Dedifferentiated amniotic fluid mesenchymal stem cell (primary cell): ENCODE data around the gene KHDRBS2.
"Not testable (repeated sequence)": the region's sequence is repeated elsewhere in the genome, so short reads cannot be mapped to it uniquely, and the experiment has no call there.

Experiments used
- DNase-seq: peaks from one replicate; pipeline ENCODE4 v3.0.0-alpha.2; 2016; ENCODE audit errors: extremely low spot score

Gene KHDRBS2

DNA sequence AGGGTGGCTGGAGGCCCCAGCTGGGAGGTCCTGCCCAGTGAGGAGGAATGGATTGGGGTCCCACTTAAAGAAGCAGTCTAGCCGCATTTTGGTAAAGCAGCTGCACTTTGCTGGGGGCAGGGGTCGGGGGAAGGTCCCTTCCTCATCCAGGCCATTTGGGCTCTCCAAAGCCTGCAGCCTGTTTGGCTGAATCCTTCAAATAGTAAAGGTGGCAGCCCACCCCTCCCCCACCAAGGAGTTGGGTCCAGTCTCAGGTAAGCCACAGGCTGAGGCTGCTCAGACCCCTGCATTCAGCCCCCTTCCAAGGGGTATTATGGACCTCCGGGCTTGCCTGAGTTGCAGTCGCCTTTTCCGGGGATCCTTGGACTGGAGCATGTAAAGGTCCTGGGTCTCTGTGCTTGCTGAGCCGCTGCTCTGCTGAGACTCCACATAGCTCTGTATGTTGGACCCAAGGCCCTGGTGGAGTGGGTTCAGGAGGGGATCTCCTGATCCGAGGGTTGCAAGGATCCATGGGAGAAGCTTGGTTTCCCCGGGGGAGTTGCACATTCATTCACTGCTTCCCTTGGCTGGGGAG lies 417.4 kb downstream of the KHDRBS2 start:
- DNase-seq = no peak

DNA sequence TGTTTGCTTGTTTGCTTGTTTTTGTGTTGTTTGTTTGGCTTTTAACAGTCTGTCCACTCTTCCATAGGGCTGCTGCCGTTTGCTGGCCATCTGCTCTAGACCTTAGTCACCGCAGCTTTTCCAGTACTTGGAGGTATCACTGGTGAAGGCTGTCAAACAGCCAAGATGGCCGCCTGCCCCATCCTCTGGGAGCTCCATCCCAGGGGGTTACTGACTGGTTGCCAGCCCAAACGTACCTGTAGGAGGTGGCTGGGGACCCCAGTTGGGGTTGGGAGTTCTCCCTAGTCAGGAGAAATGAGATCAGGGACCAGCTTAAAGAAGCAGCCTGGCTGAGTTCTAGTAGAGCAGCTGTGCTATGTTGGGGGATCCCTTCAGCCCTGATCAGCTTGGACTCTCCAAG lies 418.4 kb downstream of the KHDRBS2 start:
- no peak for DNase-seq

DNA sequence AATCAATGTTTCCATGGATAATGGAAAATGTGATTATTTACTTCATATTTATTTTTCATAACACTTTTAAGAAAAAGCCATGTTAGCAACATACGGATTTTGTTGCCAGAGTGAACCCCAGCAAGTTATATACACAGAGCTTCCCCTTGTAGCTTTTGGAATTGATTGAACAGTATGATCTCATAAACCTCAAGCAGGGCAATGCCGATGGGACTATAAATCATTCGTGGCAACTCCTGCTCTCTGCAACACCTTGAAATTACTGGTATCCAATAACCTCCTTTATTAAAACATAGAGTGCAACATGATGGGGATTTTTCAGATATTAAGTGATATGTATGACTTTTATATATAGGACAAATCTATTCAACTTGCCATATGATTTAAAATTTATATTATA lies 428.5 kb downstream of the KHDRBS2 start:
- no peak for DNase-seq

GRCh38 chr6:61841958-61842357 lies 444.1 kb downstream of the KHDRBS2 start:
- no peak for DNase-seq

GRCh38 chr6:61835237-61835636 lies 450.8 kb downstream of the KHDRBS2 start:
- DNase-seq = no peak

DNA sequence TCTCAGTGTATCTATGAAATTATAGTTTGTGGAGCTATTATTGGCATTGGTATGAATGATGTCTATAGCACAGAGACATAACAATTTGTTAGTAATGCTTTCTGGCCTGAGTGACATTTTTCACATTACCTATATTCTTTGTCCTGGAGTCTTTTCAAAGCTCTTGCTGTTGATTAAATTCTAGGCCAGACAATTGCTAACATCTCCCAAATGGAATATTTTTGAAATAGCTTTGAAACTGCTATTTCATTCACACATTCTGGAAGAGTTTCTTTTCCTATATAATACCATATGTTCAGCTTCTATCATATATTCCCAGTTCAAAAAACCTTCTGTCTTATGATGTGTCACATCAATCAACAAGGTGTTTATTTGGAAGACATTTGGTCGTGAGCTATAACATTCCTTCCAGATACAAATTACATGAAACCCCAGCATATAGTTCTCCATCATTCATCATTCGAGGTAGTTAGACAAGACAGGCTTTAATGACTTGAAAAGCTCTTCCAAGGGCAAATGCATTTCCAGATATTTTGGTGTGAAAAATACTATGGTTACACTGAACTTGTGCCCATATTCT lies 452.8 kb downstream of the KHDRBS2 start:
- DNase-seq = no peak

DNA sequence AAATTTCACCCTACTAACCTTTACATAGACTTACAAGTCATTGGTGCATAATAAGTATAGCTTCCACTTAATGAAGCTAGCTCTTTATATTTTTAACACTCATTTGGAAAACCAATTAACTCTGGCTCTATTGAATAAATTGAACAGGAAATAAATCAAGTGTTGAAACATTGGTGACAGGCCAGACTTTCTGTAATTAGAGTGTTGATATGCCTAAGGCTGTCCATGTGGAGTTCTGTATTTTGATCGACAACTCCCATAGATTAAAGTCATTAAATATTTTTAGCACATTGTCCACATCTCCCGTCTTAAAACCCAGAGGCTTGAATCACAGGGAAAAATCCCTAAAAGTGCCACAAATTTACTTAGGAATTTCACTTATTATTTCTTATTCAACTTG lies 468.3 kb downstream of the KHDRBS2 start:
- DNase-seq = no peak

DNA sequence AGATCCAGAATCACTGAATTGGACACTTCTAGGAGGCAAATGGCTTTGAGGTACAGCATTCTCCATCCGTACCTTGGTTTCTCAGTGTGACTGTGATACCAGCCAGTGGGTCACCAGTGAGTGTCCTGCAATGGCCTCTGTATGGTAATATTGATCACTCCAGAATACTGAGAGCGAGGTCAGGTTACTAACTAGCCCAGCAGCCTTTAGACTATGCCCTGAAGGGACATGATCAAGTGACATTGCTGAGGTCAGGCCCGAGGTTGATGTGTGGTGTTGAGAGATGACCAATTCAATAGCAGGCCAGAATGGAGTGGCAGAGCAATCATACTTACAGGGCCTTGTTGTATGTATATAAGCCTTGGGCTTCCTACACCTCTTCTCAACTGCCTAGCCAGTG lies 476.0 kb downstream of the KHDRBS2 start:
- no peak for DNase-seq

DNA sequence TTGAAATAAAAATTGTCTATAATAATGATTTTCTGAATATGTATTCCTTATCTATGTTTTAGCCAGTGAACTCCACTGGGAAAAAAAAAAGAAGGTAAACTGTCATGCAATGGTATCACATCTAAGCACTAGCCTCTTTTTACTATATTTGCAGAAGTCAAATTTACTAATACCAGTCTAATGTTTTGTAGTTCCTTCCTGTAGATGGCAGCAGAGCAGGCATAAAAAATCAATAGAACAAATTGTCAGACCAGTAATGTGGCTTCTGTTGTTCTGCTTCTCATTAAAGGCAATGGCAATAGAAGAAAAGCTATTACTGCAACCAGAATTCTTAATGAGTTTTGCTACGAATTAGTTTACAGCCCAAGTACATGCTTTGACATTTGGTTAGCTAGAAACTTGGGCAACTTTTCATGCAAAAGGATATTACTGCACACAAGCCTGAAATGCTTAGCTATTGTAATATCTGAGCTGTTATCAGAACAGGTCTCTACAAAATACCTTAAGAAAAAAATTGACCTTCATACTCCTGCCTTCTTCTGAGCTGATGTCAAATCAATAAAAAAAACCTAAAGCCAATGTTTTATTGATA lies 476.9 kb downstream of the KHDRBS2 start:
- DNase-seq = peak; percentile 24

- DNase-seq = no peak
These were observed 498.0 kb downstream of the KHDRBS2 start for GRCh38 chr6:61787998-61788397.

DNA sequence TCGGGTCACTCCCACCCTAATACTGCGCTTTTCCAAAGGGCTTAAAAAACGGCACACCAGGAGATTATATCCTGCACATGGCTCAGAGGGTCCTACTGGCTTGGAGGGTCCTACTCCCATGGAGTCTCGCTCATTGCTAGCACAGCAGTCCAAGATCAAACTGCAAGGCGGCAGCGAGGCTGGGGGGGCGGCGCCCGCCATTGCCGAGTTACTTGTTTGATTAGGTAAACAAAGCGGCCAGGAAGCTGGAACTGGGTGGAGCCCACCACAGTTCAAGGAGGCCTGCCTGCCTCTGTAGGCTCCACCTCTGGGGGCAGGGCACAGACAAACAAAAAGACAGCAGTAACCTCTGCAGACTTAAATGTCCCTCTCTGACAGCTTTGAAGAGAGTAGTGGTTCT lies 516.6 kb downstream of the KHDRBS2 start:
- not testable (repeated sequence) for DNase-seq

DNA sequence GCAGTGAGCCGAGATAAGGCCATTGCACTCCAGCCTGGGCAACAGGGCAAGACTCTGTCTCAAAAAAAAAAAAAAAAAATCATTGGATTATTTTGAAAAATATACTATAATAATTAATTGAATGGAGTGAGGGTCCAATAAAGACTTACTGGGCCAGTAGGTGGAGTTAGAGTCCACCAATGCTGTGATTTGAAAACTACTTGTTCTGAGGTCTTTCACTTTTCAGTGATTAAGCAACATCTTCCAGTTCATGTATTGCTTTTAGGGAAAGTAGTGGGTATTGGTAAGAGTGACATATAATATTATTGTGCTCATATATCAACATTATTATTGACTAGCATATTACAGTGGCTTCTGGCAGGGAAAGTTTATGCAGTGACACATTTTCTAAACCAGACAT lies 530.3 kb downstream of the KHDRBS2 start:
- DNase-seq = no peak

DNA sequence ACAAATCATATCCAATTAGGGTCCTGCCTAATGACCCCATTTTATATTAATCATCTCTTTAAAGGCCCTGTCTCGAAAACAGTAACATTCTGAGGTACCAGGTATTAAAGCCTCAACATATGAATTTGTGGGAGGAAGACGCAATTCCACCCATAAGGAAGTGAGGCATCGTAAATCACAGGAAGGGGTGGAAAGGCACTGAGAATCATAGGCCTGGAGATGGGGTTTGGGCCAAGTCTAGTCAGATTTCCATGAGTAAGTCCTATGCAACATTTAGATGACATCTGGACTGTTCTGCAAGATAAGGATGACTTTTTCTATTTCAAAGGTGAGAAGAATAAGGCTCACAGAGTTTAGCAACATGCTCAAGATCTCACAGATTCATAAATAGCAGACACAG lies 534.0 kb downstream of the KHDRBS2 start:
- DNase-seq = no peak

DNA sequence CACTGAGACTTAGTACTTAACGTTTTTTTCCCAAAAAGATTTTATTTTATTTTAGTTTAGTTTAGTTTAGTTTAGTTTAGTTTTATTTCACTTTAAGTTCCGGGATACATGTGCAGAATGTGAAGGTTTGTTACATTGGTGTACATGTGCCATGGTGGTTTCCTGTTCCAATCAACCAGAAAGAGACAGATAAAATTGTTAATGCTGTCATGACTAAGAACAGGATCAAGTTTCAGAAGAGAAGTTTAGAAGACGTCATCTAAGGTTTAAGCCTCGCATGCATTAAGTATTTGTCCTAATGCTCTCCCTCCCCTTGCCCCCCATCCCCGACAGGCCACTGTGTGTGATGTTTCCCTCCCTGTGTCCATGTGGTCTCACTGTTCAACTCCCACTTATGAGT lies 540.0 kb downstream of the KHDRBS2 start:
- DNase-seq = no peak

DNA sequence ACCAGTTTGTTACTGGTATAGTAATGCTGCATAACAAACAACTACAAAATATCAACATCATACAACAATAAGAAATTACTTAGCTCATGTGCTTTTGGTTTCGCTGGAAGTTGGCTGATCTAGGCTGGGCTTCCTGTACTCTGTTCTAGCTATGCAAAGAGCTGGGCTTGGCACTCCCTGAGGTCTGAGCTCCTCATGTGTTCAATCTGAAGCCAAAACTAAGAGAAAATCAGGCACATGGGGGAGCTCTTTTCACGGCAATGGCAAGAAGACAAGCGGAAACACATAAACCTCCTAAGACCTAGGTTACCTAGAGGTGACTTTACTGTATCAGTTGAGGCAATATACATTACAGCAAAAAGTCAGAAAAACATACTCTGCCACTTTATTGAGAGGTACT lies 574.2 kb downstream of the KHDRBS2 start:
- DNase-seq = no peak

DNA sequence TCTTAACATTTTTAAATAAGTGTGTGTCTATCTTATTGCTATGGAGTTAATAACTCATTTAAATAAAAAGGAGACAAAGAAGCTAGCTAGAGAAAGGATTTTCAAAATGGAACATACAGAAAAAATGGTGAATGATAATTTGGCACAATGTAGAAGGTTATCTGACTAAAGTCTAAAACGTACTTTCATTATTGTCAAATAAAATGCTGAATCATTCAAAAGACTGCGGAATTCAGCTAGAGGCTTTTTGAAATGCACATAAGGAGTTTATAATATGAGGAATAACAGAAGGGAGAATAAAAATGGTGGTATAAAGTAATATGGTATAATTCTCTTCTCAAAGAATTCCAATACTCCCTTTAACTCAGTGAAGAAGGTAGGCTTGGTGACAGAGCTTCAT lies 597.9 kb downstream of the KHDRBS2 start:
- DNase-seq = no peak

DNA sequence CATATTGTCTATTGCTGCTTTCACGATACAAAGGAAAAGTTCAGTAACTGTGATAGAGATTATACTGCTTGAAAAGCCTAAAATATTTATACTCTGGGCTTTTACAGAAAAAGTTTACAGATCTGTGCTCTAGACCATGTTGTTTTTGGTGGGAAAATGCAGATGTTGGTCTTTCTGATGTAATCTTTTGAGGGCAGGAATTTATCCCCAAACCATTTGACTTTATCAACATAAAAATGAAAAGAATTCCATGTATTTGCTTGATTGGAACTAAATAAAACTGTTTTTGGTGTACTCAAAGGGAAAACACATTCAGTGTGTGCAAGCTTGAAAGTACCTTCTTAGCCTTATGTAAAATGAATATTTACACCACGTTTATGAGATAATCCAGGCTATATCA lies 603.5 kb downstream of the KHDRBS2 start:
- DNase-seq = no peak

DNA sequence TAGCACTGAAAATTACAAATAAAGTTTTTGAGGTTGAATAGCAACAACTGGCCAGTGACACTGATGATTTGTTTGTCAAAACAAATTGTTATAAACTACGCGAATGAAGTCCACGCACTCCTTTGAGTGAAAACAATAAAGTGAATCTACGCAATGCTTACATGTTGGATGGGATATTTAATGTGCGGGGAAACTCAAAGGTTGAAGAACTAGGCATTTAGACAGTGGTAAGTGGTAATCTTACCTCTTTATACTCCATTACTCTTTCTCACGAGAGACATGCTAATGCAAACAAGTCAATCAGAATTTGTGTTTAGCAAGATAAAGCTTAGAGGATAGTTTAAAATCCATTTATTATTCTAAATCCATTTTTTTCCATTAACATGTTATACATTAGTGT lies 606.4 kb downstream of the KHDRBS2 start:
- DNase-seq = no peak

DNA sequence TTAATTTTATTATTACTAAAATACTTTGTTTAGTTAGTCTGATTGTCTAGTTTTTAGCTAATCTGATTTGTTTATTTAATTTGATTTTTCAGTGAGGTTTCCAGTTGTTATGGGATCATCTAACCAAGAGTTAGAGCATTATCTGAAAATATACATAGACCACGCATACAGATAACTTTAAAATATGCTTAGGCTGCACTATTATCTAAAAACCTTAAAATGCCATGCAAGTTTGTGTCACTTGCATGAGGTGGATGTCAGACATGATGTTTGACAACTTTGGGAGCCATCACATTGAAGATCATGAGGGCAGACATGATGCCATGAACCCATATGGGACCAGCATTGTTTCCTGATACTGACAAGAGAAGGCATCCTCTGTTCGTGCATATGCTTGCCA lies 610.3 kb downstream of the KHDRBS2 start:
- DNase-seq = no peak

- DNase-seq = no peak
These were observed 636.2 kb downstream of the KHDRBS2 start for GRCh38 chr6:61649845-61650244.

DNA sequence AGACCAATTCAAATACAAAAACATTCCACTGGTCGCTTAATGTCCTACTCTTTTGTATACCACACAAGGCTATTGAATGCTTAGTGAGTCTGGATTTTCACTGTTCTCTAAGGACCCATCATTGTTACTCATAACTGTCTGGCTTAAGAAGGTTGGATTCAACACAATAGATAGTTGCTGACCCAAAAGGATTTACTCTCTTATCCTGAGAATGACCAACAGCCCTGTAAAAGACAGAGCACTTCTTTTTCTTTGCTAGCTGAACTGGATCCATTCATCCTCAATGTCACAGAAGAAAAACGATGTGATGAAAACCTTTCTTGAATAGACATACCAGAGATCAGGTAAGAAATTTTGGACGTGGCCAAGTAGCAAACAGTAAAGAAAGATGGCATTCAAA lies 645.6 kb downstream of the KHDRBS2 start:
- no peak for DNase-seq
